ENCODE results near the gene NPFFR1.
"Not testable (repeated sequence)": the region's sequence is repeated elsewhere in the genome, so short reads cannot be mapped to it uniquely, and the experiment has no call there.

NPFFR1 gene

GRCh38 chr10:70255329-70256299, 28.2 kb downstream of the NPFFR1 start:
- DNase-seq, result no peak

GRCh38 chr10:70254778-70255328, 29.0 kb downstream of the NPFFR1 start:
- no peak for DNase-seq

GRCh38 chr10:70253878-70254765, 29.7 kb downstream of the NPFFR1 start:
- no peak for DNase-seq

- no peak for DNase-seq
Measured at GRCh38 chr10:70250961-70251680, 32.7 kb downstream of the NPFFR1 start.

- no peak for DNase-seq
Measured at GRCh38 chr10:70247360-70247759, 36.4 kb downstream of the NPFFR1 start.

- DNase-seq, result no peak
Measured at GRCh38 chr10:70241081-70241480, 42.7 kb downstream of the NPFFR1 start.

- not testable (repeated sequence) for DNase-seq
Measured at GRCh38 chr10:70239986-70240385, 43.8 kb downstream of the NPFFR1 start.

GRCh38 chr10:70239077-70239976, 44.5 kb downstream of the NPFFR1 start:
- DNase-seq, result not testable (repeated sequence)

- not testable (repeated sequence) for DNase-seq
Measured at GRCh38 chr10:70237958-70238536, 45.8 kb downstream of the NPFFR1 start.

GRCh38 chr10:70234668-70235447, 48.9 kb downstream of the NPFFR1 start:
- no peak for DNase-seq

- no peak for DNase-seq
Measured at GRCh38 chr10:70233939-70234300, 49.9 kb downstream of the NPFFR1 start.

- DNase-seq, result peak; percentile 99
Measured at GRCh38 chr10:70233109-70233938, 50.5 kb downstream of the NPFFR1 start, which contains the start of gene PPA1. Gene PPA1 (minus strand): TSS chr10:70233429. CDS start chr10:70233327, 102 bp downstream.

GRCh38 chr10:70232859-70233108, 51.0 kb downstream of the NPFFR1 start:
- no peak for DNase-seq

- DNase-seq, result no peak
Measured at GRCh38 chr10:70232155-70232858, 51.5 kb downstream of the NPFFR1 start.

- no peak for DNase-seq
Measured at GRCh38 chr10:70228491-70228890, 55.3 kb downstream of the NPFFR1 start.

GRCh38 chr10:70227548-70228320, 56.1 kb downstream of the NPFFR1 start:
- DNase-seq, result no peak

- DNase-seq, result no peak
Measured at GRCh38 chr10:70223728-70224127, 60.1 kb downstream of the NPFFR1 start.

Data from activated gamma-delta T cell (primary cell).